ENCODE data around the gene HEATR5A.
"Not testable (repeated sequence)": the region's sequence is repeated elsewhere in the genome, so short reads cannot be mapped to it uniquely, and the experiment has no call there.

Gene HEATR5A

GRCh38 chr14:31277085-31277484, 143.3 kb downstream of the HEATR5A start:
- H3K4me3 ChIP-seq (ENCODE audit: low read length): no peak overlapping the region
- no peak for TF ChIP-seq CTCF (IDR thresholded peaks at IDR 0.05; ENCODE audit: insufficient read depth, low read depth, low read length, missing control alignments)
- no peak for DNase-seq (ENCODE audit: low read depth)

GRCh38 chr14:31276417-31276816, 143.9 kb downstream of the HEATR5A start:
- not testable (repeated sequence) for H3K4me3 ChIP-seq (ENCODE audit: low read length); DNase-seq (ENCODE audit: low read depth)

GRCh38 chr14:31275731-31276130, 144.6 kb downstream of the HEATR5A start:
- no peak overlapping the region for H3K4me3 ChIP-seq (ENCODE audit: low read length)
- no peak for DNase-seq (ENCODE audit: low read depth)
- TF ChIP-seq CTCF (IDR thresholded peaks at IDR 0.05; ENCODE audit: insufficient read depth, low read depth, low read length, missing control alignments): no peak

- TF ChIP-seq CTCF (IDR thresholded peaks at IDR 0.05; ENCODE audit: insufficient read depth, low read depth, low read length, missing control alignments): no peak
- no peak for DNase-seq (ENCODE audit: low read depth)
- no peak overlapping the region for H3K4me3 ChIP-seq (ENCODE audit: low read length)
Observed at GRCh38 chr14:31271648-31272047, 148.7 kb downstream of the HEATR5A start.

- H3K4me3 ChIP-seq (ENCODE audit: low read length): no peak overlapping the region
- DNase-seq (ENCODE audit: low read depth): no peak
- TF ChIP-seq CTCF (IDR thresholded peaks at IDR 0.05; ENCODE audit: insufficient read depth, low read depth, low read length, missing control alignments): peak; percentile 31
Observed at GRCh38 chr14:31270196-31270772, 150.1 kb downstream of the HEATR5A start.

- TF ChIP-seq CTCF (IDR thresholded peaks at IDR 0.05; ENCODE audit: insufficient read depth, low read depth, low read length, missing control alignments): no peak
- DNase-seq (ENCODE audit: low read depth): no peak
- H3K4me3 ChIP-seq (ENCODE audit: low read length): no peak overlapping the region
Observed at GRCh38 chr14:31269634-31270195, 150.6 kb downstream of the HEATR5A start.

GRCh38 chr14:31268216-31268615, 152.1 kb downstream of the HEATR5A start:
- no peak for DNase-seq (ENCODE audit: low read depth)
- no peak overlapping the region for H3K4me3 ChIP-seq (ENCODE audit: low read length)
- no peak for TF ChIP-seq CTCF (IDR thresholded peaks at IDR 0.05; ENCODE audit: insufficient read depth, low read depth, low read length, missing control alignments)
